Kidney epithelial cell (primary cell): ENCODE results near the gene AKAP12. TPM values are rescaled to one million over a fixed set of nuclear protein-coding genes. Genes with fewer than 3 reads are reported as not detected.

Experiments used
- DNase-seq: peaks from one replicate; pipeline ENCODE4 v3.0.0-alpha.2; 2010; ENCODE audit warnings: low read depth
- H3K27me3 ChIP-seq: 2 replicates; pipeline ENCODE4 v1.6.0; 2011; ENCODE audit warnings: low read length; ENCODE audit not compliant: control insufficient read depth, insufficient read depth
- H3K36me3 ChIP-seq: 2 replicates; pipeline ENCODE4 v1.5.1; 2011; ENCODE audit warnings: low read length; ENCODE audit not compliant: control insufficient read depth, insufficient read depth
- H3K4me3 ChIP-seq: 2 replicates; pipeline ENCODE4 v1.5.1; 2011; ENCODE audit warnings: low read depth, mild to moderate bottlenecking, control low read depth, low read length
- CTCF ChIP-seq: IDR thresholded peaks from 2 replicates; pipeline ENCODE4 v1.5.1; 2011; ENCODE audit warnings: mild to moderate bottlenecking, moderate library complexity, low read length, control low read depth, inconsistent platforms; ENCODE audit not compliant: insufficient read depth, poor library complexity, severe bottlenecking
- total RNA-seq: library from RNA; depleted of rRNA; stranded (reverse); fragments of >200 nt; gene quantifications from 2 replicates; pipeline ENCODE4 v1.2.3, GENCODE V29; 2015

AKAP12 gene
- total RNA-seq, 1 donor from 2014 or later, result 581 TPM

DNA sequence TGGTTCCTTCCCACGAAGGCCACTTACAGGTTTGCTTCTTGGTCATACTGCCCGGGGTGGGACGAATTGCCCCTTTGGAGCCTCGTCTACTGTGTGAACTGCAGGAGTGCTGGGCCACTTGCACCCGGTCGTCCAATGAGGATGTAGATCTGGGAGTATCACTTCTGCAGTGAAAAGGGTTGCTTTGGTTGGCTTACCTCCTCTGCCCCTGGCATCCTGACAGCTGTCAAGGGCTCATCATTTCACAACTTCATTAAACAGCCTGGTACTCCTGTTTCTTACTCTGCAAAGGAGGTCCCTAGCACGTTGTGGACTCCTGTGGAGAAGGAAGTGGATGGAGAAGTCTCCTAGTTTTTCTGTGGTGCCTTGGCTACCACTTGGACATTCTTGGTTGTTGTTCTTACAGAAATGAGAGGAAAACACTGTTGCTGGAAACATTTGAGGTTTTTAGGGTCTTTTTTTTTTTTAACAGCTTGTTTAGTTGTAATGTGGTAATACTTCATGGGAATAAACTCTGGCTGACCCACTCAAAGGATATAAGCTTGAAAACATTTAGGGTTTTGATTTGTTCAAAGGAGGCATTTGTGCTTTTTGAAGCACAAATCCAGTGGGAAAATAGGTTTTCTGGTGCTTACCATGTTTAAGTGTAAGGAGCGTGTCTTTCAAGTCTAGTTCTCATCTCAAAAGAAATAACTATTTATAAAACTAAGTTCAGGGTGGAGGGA, 60.7 kb downstream of the AKAP12 start:
- peaks cover 1% of the 10 kb centered on the region for H3K36me3 ChIP-seq
- TF ChIP-seq CTCF, result no peak
- H3K27me3 ChIP-seq, result no peaks in the 10 kb centered on the region
- no peak for DNase-seq
- H3K4me3 ChIP-seq, result no peak overlapping the region

GRCh38 chr6:151301547-151301946, 61.8 kb downstream of the AKAP12 start:
- no peak for DNase-seq
- no peak for TF ChIP-seq CTCF
- Histone ChIP-seq H3K4me3 (no peak overlapping the region), H3K36me3 (peaks cover 1% of the 10 kb centered on the region), H3K27me3 (no peaks in the 10 kb centered on the region)

- Histone ChIP-seq H3K36me3 (peaks cover 1% of the 10 kb centered on the region), H3K27me3 (no peaks in the 10 kb centered on the region), H3K4me3 (no peak overlapping the region)
- no peak for DNase-seq
- no peak for TF ChIP-seq CTCF
These were observed 63.5 kb downstream of the AKAP12 start for GRCh38 chr6:151303231-151303630.

- TF ChIP-seq CTCF, result no peak
- Histone ChIP-seq H3K27me3 (no peaks in the 10 kb centered on the region), H3K36me3 (peaks cover 1% of the 10 kb centered on the region), H3K4me3 (no peak overlapping the region)
- DNase-seq, result no peak
These were observed 66.6 kb downstream of the AKAP12 start for GRCh38 chr6:151306269-151306783.

DNA sequence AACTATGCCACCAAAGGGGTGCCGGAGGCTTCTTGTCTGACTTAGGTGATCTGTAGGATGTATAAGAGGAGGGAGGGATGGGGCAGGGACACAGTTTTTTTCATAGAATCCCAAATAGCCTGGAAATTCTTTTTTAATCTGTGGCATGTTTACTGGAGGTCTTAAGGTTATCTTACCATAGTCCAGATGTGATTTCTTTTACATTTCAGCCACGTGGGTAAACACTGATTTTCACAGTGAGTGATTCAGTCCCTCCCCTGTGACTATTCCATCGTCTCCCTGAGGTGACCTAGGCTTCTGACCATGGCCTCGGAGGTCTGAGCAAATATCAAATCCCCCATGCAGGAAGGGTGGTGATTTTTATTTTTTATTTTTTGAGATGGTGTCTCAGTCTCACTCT, 67.7 kb downstream of the AKAP12 start:
- no peak for DNase-seq
- TF ChIP-seq CTCF, result no peak
- H3K4me3 ChIP-seq, result no peak overlapping the region
- no peaks in the 10 kb centered on the region for H3K27me3 ChIP-seq
- peaks cover 1% of the 10 kb centered on the region for H3K36me3 ChIP-seq

- Histone ChIP-seq H3K27me3 (no peaks in the 10 kb centered on the region), H3K4me3 (no peak overlapping the region), H3K36me3 (no peaks in the 10 kb centered on the region)
- no peak for TF ChIP-seq CTCF
- DNase-seq, result no peak
These were observed 69.9 kb downstream of the AKAP12 start for GRCh38 chr6:151309619-151310018.
